HepG2 (cell line): ENCODE results near the gene FASTK. TPM values are rescaled to one million over a fixed set of nuclear protein-coding genes. Genes with fewer than 3 reads are reported as not detected.
A peak's percentile ranks its signal among the peaks of the same experiment; 100 is the strongest.

Experiments
- BCL3 ChIP-seq: sonication (generic); formaldehyde crosslinking; IDR thresholded peaks from 2 replicates; pipeline ENCODE4 v1.5.1; 2020; ENCODE audit warnings: mild to moderate bottlenecking, missing genetic modification reagents, moderate library complexity
- BRD4 ChIP-seq: sonication (generic); formaldehyde crosslinking; IDR thresholded peaks from 2 replicates; pipeline ENCODE4 v1.4.0; 2020; ENCODE audit warnings: missing genetic modification reagents
- GATAD1 ChIP-seq: IDR thresholded peaks from 2 replicates; pipeline ENCODE4 v1.6.1; 2016; ENCODE audit warnings: missing genetic modification reagents, missing compliant biosample characterization
- HNRNPL ChIP-seq: fragments of 200-400 bp; formaldehyde crosslinking; IDR thresholded peaks from 2 replicates; pipeline ENCODE4 v1.6.1; 2017; ENCODE audit warnings: mild to moderate bottlenecking, low read depth, low read length
- JUND ChIP-seq: sonication (generic); formaldehyde crosslinking; IDR thresholded peaks from 2 replicates; pipeline ENCODE4 v1.8.0; 2022; ENCODE audit warnings: mild to moderate bottlenecking, missing genetic modification reagents
- MEF2D ChIP-seq: sonication (generic); formaldehyde crosslinking; IDR thresholded peaks from 2 replicates; pipeline ENCODE4 v1.5.1; 2020; ENCODE audit warnings: mild to moderate bottlenecking, missing genetic modification reagents
- NFE2L1 ChIP-seq: sonication (generic); formaldehyde crosslinking; IDR thresholded peaks from 2 replicates; pipeline ENCODE4 v1.4.0; 2020; ENCODE audit warnings: missing genetic modification reagents, mild to moderate bottlenecking, borderline replicate concordance
- NFYB ChIP-seq: sonication (generic); formaldehyde crosslinking; IDR thresholded peaks from 2 replicates; pipeline ENCODE4 v1.4.0; 2020; ENCODE audit warnings: missing genetic modification reagents
- SALL2 ChIP-seq: sonication (generic); formaldehyde crosslinking; IDR thresholded peaks from 2 replicates; pipeline ENCODE4 v1.8.1; 2023; ENCODE audit warnings: mild to moderate bottlenecking, missing genetic modification reagents, inconsistent platforms
- SIN3B ChIP-seq: fragments of 150-350 bp; IDR thresholded peaks from 2 replicates; pipeline ENCODE4 v1.6.1; 2014; ENCODE audit warnings: low read length
- SNAPC4 ChIP-seq: sonication (generic); formaldehyde crosslinking; IDR thresholded peaks from 2 replicates; pipeline ENCODE4 v1.4.0; 2020; ENCODE audit warnings: mild to moderate bottlenecking, missing genetic modification reagents
- SP4 ChIP-seq: sonication (generic); formaldehyde crosslinking; IDR thresholded peaks from 2 replicates; pipeline ENCODE4 v1.8.1; 2023; ENCODE audit warnings: mild to moderate bottlenecking, missing genetic modification reagents
- TAF1 ChIP-seq: sonication (generic); formaldehyde crosslinking; IDR thresholded peaks from 2 replicates; pipeline ENCODE4 v1.4.0; 2020; ENCODE audit warnings: missing genetic modification reagents
- TFDP2 ChIP-seq: sonication (generic); formaldehyde crosslinking; IDR thresholded peaks from 2 replicates; pipeline ENCODE4 v1.4.0; 2020; ENCODE audit warnings: missing genetic modification reagents
- UBTF ChIP-seq: sonication (generic); formaldehyde crosslinking; IDR thresholded peaks from 2 replicates; pipeline ENCODE4 v1.4.0; 2020; ENCODE audit warnings: mild to moderate bottlenecking, missing genetic modification reagents
- ZNF333 ChIP-seq: sonication (generic); formaldehyde crosslinking; IDR thresholded peaks from 2 replicates; pipeline ENCODE4 v1.4.0; 2020; ENCODE audit warnings: mild to moderate bottlenecking, missing genetic modification reagents, borderline replicate concordance
- polyA plus RNA-seq, 8 experiments: library from polyadenylated mRNA; depleted of rRNA in 3 of 8; stranded (reverse) in 7 of 8; unstranded in 1 of 8; fragments of >200 nt; fragmentation: Illumina TruSeq in 4 of 8; extraction: Trizol in 4 of 8; gene quantifications; 2 replicates each; pipeline versions ENCODE4 v1.2.1 to v1.2.3, GENCODE V29; 2011 to 2016; ENCODE audit warnings: low read depth in 4 of 8, missing spikeins in 1 of 8, mixed read lengths in 1 of 8; ENCODE audit not compliant: insufficient read depth in 1 of 8
- total RNA-seq, 5 experiments: library from RNA; depleted of rRNA; stranded (reverse); fragments of >200 nt; fragmentation: Illumina TruSeq; extraction: Trizol; gene quantifications; 2 replicates each; pipeline ENCODE4 v1.2.3, GENCODE V29; 2016; ENCODE audit warnings: low read depth in 1 of 5

The FASTK gene
- total and polyA plus RNA-seq, 2 of the 13 experiments (the other 11 are each of a cell fraction or from before 2014, with no cell fraction given) = 52.9 to 55.7 TPM

GRCh38 chr7:151080522-151081169 is at the start of gene FASTK (continued):
- no peak; the same call in 1 of the 2 replicates for TF ChIP-seq SNAPC4 (CRISPR knock-in tag)
- peak; percentile 64; the same call in 1 of the 2 replicates for TF ChIP-seq SALL2 (CRISPR knock-in tag)
- TF ChIP-seq UBTF = peak; percentile 66
- peak; percentile 95 for TF ChIP-seq TAF1 (CRISPR knock-in tag)
- TF ChIP-seq ZNF333 (CRISPR knock-in tag) = peak; percentile 89; the same call in 1 of the 2 replicates
- peak; percentile 90 for TF ChIP-seq TFDP2 (CRISPR knock-in tag)
- TF ChIP-seq HNRNPL = no peak
- peak; percentile 56; the same call in 1 of the 2 replicates for TF ChIP-seq SIN3B
- TF ChIP-seq SP4 = peak; percentile 69; the same call in 1 of the 2 replicates
- TF ChIP-seq BRD4 = no peak; the same call in 1 of the 2 replicates
- TF ChIP-seq GATAD1 (CRISPR knock-in tag) = peak; percentile 93
- 0 out of 2 replicates have a peak, but pooled peaks have one; percentile 27 for TF ChIP-seq JUND (CRISPR knock-in tag)
- 0 out of 2 replicates have a peak, but pooled peaks have one; percentile 22 for TF ChIP-seq MEF2D (CRISPR knock-in tag)
- TF ChIP-seq NFYB (CRISPR knock-in tag) = peak; percentile 66
- TF ChIP-seq BCL3 (CRISPR knock-in tag) = peak; percentile 87
- TF ChIP-seq NFE2L1 = no peak
